Thyroid gland (tissue), 4 donors: ENCODE results near the gene E4F1. TPM values are rescaled to one million over a fixed set of nuclear protein-coding genes. Genes with fewer than 3 reads are reported as not detected.

Source experiments
- DNase-seq, 2 donors: peaks; one replicate each; pipeline ENCODE4 v3.0.0-alpha.2; 2019
- H3K27ac ChIP-seq, 3 donors: fragments of 200-600 bp; sonication (generic); 1 replicate in 2 of 3; 2 replicates in 1 of 3; pipeline ENCODE4 v1.5.1; 2016 to 2019; ENCODE audit warnings: mild to moderate bottlenecking in 1 of 3, moderate library complexity in 1 of 3
- H3K27me3 ChIP-seq: fragments of 200-600 bp; sonication (generic); one replicate; pipeline ENCODE4 v1.5.1; 2019
- H3K36me3 ChIP-seq, 2 donors: fragments of 200-600 bp; sonication (generic); one replicate each; pipeline ENCODE4 v1.5.1; 2016 to 2019
- H3K4me1 ChIP-seq, 2 donors: fragments of 200-600 bp; sonication (generic); one replicate each; pipeline ENCODE4 v1.5.1; 2017 to 2019
- H3K4me3 ChIP-seq, 3 donors: fragments of 200-600 bp; sonication (generic); replicated peaks in 1 of 3; 1 replicate in 2 of 3; 2 replicates in 1 of 3; pipeline ENCODE4 v1.5.1; 2016; ENCODE audit warnings: mild to moderate bottlenecking in 1 of 3
- H3K9me3 ChIP-seq: fragments of 200-600 bp; sonication (generic); one replicate; pipeline ENCODE4 v1.5.1; 2017
- CTCF ChIP-seq, 6 experiments: fragments of 200-600 bp in 3 of 6; fragments of 450-650 bp in 3 of 6; sonication (generic) in 3 of 6; IDR thresholded peaks; one replicate each; pipeline ENCODE4 v1.5.1; 2016 to 2019; ENCODE audit warnings: antibody characterized with exemption in 6 of 6, mild to moderate bottlenecking in 2 of 6, inconsistent platforms in 1 of 6, moderate library complexity in 1 of 6
- POLR2A ChIP-seq, 2 donors: fragments of 450-650 bp; IDR thresholded peaks; one replicate each; pipeline ENCODE4 v1.6.1; 2017; ENCODE audit warnings: antibody characterized with exemption in 2 of 2, mild to moderate bottlenecking in 2 of 2, moderate library complexity in 1 of 2
- WGBS, 2 donors: methylation state at CpG; one replicate each; pipeline ENCODE4 v1.1.5; 2017; 5-methylcytosine and 5-hydroxymethylcytosine counted together
- intact Hi-C: fragments of 100-400 bp; cut with DNase I; formaldehyde crosslinking; loops from one replicate; pipeline ENCODE4 v1.15.1; 2023
- total RNA-seq, 4 donors: library from RNA; depleted of rRNA; stranded (reverse); fragments of >200 nt; gene quantifications; one replicate each; pipeline ENCODE4 v1.2.3, GENCODE V29; 2016

E4F1 gene
- total RNA-seq, 4 donors from 2014 or later = 35.3 to 55.7 (median 41.3) TPM

GRCh38 chr16:2177101-2177500 is 46.3 kb upstream of the E4F1 start:
- WGBS, 2 donors = 91 to 94% methylated on average over 18 of the region's 18 CpGs
- H3K9me3 ChIP-seq = no peaks in the 10 kb centered on the region
- no peak overlapping the region for H3K4me3 ChIP-seq
- H3K4me1 ChIP-seq = no peaks in the 10 kb centered on the region
- no peak for DNase-seq
- H3K27ac ChIP-seq = no peak overlapping the region
- no peaks in the 10 kb centered on the region for H3K27me3 ChIP-seq
- intact Hi-C loops = no loop called here
- no peak for TF ChIP-seq CTCF (IDR thresholded peaks at IDR 0.05)
- peaks cover 36 to 44% of the 10 kb centered on the region in 2 donors for H3K36me3 ChIP-seq

GRCh38 chr16:2177561-2177960 is 45.8 kb upstream of the E4F1 start:
- intact Hi-C loops = no loop called here
- H3K9me3 ChIP-seq = no peaks in the 10 kb centered on the region
- no peak for TF ChIP-seq CTCF (IDR thresholded peaks at IDR 0.05)
- no peak for TF ChIP-seq POLR2A (IDR thresholded peaks at IDR 0.05)
- no peaks in the 10 kb centered on the region for H3K27me3 ChIP-seq
- peaks cover 36 to 44% of the 10 kb centered on the region in 2 donors for H3K36me3 ChIP-seq
- 93 to 97% methylated on average over 19 to 20 of the region's 20 CpGs for WGBS, 2 donors
- H3K27ac ChIP-seq = no peak overlapping the region
- no peak overlapping the region for H3K4me3 ChIP-seq
- H3K4me1 ChIP-seq = no peaks in the 10 kb centered on the region
- no peak for DNase-seq

- intact Hi-C loops = no loop called here
- WGBS, 2 donors = 10 to 43% methylated on average over 6 to 50 of the region's 106 CpGs
- DNase-seq = peak in 1 of 2 donors; percentile 15
Observed at GRCh38 chr16:2178321-2179106, 44.9 kb upstream of the E4F1 start.

GRCh38 chr16:2179107-2179501 is 44.3 kb upstream of the E4F1 start:
- 15 to 76% methylated on average over 6 to 11 of the region's 50 CpGs for WGBS, 2 donors
- Histone ChIP-seq H3K36me3 (peaks cover 23 to 32% of the 10 kb centered on the region in 2 donors), H3K4me1 (no peaks in the 10 kb centered on the region), H3K9me3 (no peaks in the 10 kb centered on the region), H3K27ac (no peak overlapping the region), H3K27me3 (no peaks in the 10 kb centered on the region), H3K4me3 (no peak overlapping the region)
- no peak for TF ChIP-seq POLR2A (IDR thresholded peaks at IDR 0.05)
- TF ChIP-seq CTCF (IDR thresholded peaks at IDR 0.05) = no peak
- no peak for DNase-seq
- intact Hi-C loops = no loop called here

More at GRCh38 chr16:2178321-2179106, 44.9 kb upstream of the E4F1 start:
- Histone ChIP-seq H3K4me1 (no peaks in the 10 kb centered on the region), H3K36me3 (peaks cover 29 to 38% of the 10 kb centered on the region in 2 donors), H3K27ac (no peak overlapping the region), H3K4me3 (no peak overlapping the region), H3K9me3 (no peaks in the 10 kb centered on the region), H3K27me3 (no peaks in the 10 kb centered on the region)
- TF ChIP-seq POLR2A (IDR thresholded peaks at IDR 0.05) (no peak), CTCF (IDR thresholded peaks at IDR 0.05) (no peak)

- no peaks in the 10 kb centered on the region for H3K27me3 ChIP-seq
- DNase-seq = no peak
- 95 to 100% methylated on average over 6 to 24 of the region's 31 CpGs for WGBS, 2 donors
- intact Hi-C loops = no loop called here
- H3K4me3 ChIP-seq = no peak overlapping the region
- TF ChIP-seq POLR2A (IDR thresholded peaks at IDR 0.05) (no peak), CTCF (IDR thresholded peaks at IDR 0.05) (no peak)
- H3K9me3 ChIP-seq = no peaks in the 10 kb centered on the region
- no peak overlapping the region for H3K27ac ChIP-seq
- H3K36me3 ChIP-seq = peaks cover 18 to 28% of the 10 kb centered on the region in 2 donors
- H3K4me1 ChIP-seq = no peaks in the 10 kb centered on the region
Observed at GRCh38 chr16:2179576-2179975, 43.8 kb upstream of the E4F1 start.
